HG03439 (cell line): Measurements from ENCODE around the gene HINFP.
A peak's percentile ranks its signal among the peaks of the same experiment; 100 is the strongest.
"Not testable (repeated sequence)": the region's sequence is repeated elsewhere in the genome, so short reads cannot be mapped to it uniquely, and the experiment has no call there.

Experiments used
- ATAC-seq: cut with Tn5 transposase; IDR thresholded peaks from one replicate; pipeline ENCODE4 v1.9.1; 2021; ENCODE audit warnings: mild to moderate bottlenecking, moderate library complexity; ENCODE audit not compliant: unreplicated experiment

Gene HINFP

DNA sequence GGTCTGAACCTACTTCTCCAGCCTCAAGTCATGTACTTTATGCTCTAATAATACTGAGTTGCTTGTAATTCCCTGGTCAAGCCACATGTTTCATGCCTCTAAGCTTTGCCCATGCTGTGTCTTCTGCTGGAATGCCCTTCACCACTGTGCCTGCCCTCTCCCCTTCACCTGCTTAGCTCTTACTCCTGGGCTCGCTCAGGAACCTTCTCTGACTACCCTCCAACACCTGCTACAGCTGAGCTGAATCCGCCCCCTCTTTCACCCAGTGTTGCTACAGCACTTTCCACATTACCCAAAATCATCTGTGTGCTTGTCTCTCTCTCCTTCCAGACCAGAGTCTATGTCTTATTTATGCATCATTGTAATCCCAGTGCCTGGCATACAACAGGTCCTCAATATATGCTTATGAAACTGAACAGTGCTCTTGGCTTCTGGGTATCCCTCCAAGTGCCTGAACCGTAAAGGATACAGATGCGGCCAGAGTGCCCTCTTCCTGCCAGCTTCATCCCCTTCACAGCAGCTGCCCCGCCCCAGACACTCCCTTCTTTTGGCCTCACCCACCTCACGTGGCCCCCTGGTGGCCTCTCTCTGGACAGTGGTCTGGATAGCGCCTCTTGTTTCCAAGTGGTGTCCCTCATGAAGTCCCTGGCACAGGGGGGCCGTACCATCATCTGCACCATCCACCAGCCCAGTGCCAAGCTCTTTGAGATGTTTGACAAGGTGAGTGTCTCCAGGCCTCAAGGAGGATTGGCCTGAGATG, 34.5 kb downstream of the HINFP start:
- ATAC-seq = no peak

- no peak for ATAC-seq
Measured at GRCh38 chr11:119156496-119156895, 35.1 kb downstream of the HINFP start.

DNA sequence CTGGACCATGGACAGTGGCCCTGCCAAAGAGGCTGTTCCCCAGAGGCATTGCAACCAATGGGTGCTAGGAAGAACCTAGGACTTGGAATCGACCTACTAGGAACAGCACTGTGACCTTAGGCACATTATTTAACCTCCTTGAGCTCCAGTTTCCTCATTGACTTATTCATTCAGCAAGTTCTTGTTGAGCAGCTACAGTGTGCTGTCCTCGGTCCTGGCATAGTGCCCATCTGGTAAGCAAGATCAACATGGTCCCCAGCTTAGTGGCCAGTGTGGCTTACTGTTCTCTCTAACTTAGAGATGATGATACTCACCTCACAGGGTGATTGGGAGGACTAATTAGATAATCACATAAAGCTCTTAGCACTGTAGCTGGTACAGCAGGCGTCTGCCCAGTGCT, 35.7 kb downstream of the HINFP start:
- no peak for ATAC-seq

GRCh38 chr11:119158467-119158866, 37.1 kb downstream of the HINFP start:
- ATAC-seq = no peak

DNA sequence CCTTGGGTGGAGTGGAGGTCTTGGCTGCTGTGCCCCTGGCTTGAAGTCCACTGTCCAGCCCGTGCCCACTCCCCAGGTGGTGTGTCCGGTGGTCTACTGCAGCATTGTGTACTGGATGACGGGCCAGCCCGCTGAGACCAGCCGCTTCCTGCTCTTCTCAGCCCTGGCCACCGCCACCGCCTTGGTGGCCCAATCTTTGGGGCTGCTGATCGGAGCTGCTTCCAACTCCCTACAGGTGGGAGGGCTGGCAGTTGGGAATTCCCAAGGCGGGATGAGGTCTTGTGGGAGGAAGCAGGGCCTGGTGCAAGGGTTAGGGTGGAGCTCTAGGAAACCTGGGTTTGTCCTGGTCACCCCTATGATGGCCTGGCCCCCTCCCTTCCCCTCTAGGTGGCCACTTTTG, 38.8 kb downstream of the HINFP start:
- no peak for ATAC-seq

DNA sequence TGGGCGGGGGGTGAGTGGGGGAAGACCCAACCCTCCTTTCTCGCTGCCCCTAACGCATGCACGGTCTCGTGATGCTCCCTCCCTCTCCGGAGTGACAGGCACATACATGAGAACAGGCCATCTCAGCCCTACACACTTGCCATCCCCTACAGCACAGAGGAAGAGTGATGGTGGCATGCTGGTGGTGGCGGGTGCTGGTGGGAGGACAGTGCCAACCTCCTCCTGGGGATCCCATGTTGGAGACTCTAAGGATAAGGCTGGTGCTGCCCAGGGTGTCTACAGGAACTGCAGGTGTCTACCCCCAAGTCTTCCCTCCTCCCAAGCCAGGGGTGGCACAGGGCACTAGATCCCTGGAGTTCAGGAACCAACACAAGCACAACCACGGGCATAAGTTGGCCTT, 40.5 kb downstream of the HINFP start:
- no peak for ATAC-seq

- no peak for ATAC-seq
Measured at GRCh38 chr11:119166368-119167076, 45.1 kb downstream of the HINFP start.

- not testable (repeated sequence) for ATAC-seq
Measured at GRCh38 chr11:119167077-119167458, 45.7 kb downstream of the HINFP start.

GRCh38 chr11:119167933-119168332, 46.6 kb downstream of the HINFP start:
- ATAC-seq = no peak

GRCh38 chr11:119168471-119169281, 47.3 kb downstream of the HINFP start, which contains the start of gene NLRX1:
NLRX1 (plus strand) TSS chr11:119168725; CDS start chr11:119171404, 2,679 bp downstream.
- peak; percentile 83 for ATAC-seq

GRCh38 chr11:119169282-119169719, 47.9 kb downstream of the HINFP start:
- peak; percentile 17 for ATAC-seq

- no peak for ATAC-seq
Measured at GRCh38 chr11:119172513-119172912, 51.1 kb downstream of the HINFP start.

GRCh38 chr11:119173453-119173852, 52.1 kb downstream of the HINFP start:
- no peak for ATAC-seq

GRCh38 chr11:119175493-119176077, 54.2 kb downstream of the HINFP start:
- ATAC-seq = no peak

DNA sequence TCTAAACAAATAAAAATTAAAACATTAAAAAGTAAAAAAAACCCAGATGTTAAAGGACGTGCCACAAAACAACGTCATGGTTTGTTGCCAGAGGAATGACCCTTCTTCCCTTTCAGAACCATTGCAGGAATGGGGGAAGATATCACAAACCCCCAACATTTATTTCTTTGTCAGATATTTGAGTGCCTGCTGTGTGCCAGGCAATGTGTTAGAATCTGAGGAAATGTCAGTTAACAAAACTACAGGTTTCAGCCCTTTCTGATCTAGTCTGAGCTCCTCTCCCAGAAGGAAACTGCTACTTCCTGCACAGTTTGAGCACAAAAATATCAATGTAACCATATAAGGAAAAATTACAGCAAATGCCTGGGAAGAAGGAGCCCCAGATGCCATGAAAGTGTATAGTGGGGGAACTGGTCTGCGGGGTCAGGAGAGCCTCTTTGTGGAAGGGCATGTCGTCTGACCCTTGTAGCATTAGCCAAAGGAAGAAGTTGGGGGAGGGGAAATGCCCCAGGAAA, 56.8 kb downstream of the HINFP start:
- ATAC-seq = no peak

GRCh38 chr11:119179342-119179741, 58.0 kb downstream of the HINFP start:
- ATAC-seq = no peak

GRCh38 chr11:119179983-119180382, 58.6 kb downstream of the HINFP start:
- no peak for ATAC-seq

- ATAC-seq = no peak
Measured at GRCh38 chr11:119180729-119181676, 59.6 kb downstream of the HINFP start.

DNA sequence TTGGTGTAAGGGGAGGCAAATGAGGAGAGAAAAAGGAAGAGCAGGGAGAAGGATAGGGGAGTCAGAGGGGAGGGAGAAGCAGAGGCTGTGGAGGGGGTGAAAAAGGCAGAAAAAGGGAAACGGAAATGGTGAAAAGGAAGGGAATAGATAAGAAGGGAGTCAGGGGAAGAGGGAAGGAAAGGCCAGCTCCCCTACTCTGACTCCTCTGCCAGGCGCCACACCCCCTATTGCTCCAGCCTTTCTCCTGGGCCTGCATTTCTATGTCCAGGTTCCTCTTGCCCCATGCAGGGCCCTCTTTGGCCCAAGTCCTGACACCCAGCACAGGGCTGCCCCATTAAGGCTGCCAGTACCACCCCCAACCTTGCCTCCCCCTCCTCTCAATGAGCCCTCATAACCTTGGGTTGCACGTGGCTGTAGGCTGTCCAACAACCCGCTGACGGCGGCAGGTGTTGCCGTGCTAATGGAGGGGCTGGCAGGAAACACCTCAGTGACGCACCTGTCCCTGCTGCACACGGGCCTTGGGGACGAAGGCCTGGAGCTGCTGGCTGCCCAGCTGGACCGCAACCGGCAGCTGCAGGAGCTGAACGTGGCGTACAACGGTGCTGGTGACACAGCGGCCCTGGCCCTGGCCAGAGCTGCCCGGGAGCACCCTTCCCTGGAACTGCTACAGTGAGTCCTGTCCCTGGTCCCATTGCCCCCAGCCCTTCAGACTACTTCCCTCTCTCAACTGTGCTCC, 60.5 kb downstream of the HINFP start:
- no peak for ATAC-seq
